H9 (cell line): ENCODE data around the gene MNS1. TPM values are rescaled to one million over a fixed set of nuclear protein-coding genes. Genes with fewer than 3 reads are reported as not detected.

Experiments used
- DNase-seq: peaks from one replicate; pipeline ENCODE4 v3.0.0-alpha.2; 2017
- H2AFZ ChIP-seq: one replicate; pipeline ENCODE4 v1.6.1; 2013; ENCODE audit warnings: mild to moderate bottlenecking, low read length, control low read depth, moderate library complexity
- H2AK5ac ChIP-seq: 2 replicates; pipeline ENCODE4 v1.6.1; 2013; ENCODE audit warnings: low read length, control low read depth, mixed read lengths; ENCODE audit not compliant: insufficient read length
- H2BK120ac ChIP-seq: one replicate; pipeline ENCODE4 v1.6.1; 2013; ENCODE audit warnings: low read depth, mild to moderate bottlenecking, low read length, control low read depth, inconsistent platforms; ENCODE audit not compliant: poor library complexity, severe bottlenecking
- H2BK12ac ChIP-seq: 2 replicates; pipeline ENCODE4 v1.6.1; 2013; ENCODE audit warnings: low read length, control low read depth, mixed read lengths, low read depth; ENCODE audit not compliant: insufficient read length
- H2BK15ac ChIP-seq: 2 replicates; pipeline ENCODE4 v1.6.1; 2013; ENCODE audit warnings: low read depth, low read length, control low read depth
- H2BK20ac ChIP-seq: one replicate; pipeline ENCODE4 v1.6.1; 2013; ENCODE audit warnings: low read depth, mild to moderate bottlenecking, low read length, control low read depth, inconsistent platforms; ENCODE audit not compliant: poor library complexity, severe bottlenecking
- H2BK5ac ChIP-seq: 2 replicates; pipeline ENCODE4 v1.6.1; 2013; ENCODE audit warnings: low read length, control low read depth, mixed read lengths; ENCODE audit not compliant: insufficient read length
- H3K14ac ChIP-seq: 2 replicates; pipeline ENCODE4 v1.6.1; 2013; ENCODE audit warnings: low read length, control low read depth; ENCODE audit not compliant: insufficient read depth
- H3K18ac ChIP-seq: 2 replicates; pipeline ENCODE4 v1.6.1; 2013; ENCODE audit warnings: low read depth, mild to moderate bottlenecking, mixed read lengths, low read length, control low read depth; ENCODE audit not compliant: insufficient read length
- H3K23ac ChIP-seq: 2 replicates; pipeline ENCODE4 v1.6.1; 2013; ENCODE audit warnings: low read length, control low read depth, mixed read lengths, low read depth; ENCODE audit not compliant: insufficient read length
- H3K23me2 ChIP-seq: 2 replicates; pipeline ENCODE4 v1.6.1; 2013; ENCODE audit warnings: low read depth, mild to moderate bottlenecking, mixed read lengths, low read length, control low read depth; ENCODE audit not compliant: insufficient read length, poor library complexity, severe bottlenecking
- H3K27ac ChIP-seq: 2 replicates; pipeline ENCODE4 v1.5.1; 2013; ENCODE audit warnings: low read length, control low read depth, mixed read lengths, low read depth; ENCODE audit not compliant: insufficient read length
- H3K27me3 ChIP-seq: 2 replicates; pipeline ENCODE4 v1.6.1; 2013; ENCODE audit warnings: low read length, control low read depth, inconsistent platforms; ENCODE audit not compliant: insufficient read depth
- H3K4ac ChIP-seq: 2 replicates; pipeline ENCODE4 v1.6.1; 2013; ENCODE audit warnings: low read depth, mild to moderate bottlenecking, control low read depth, inconsistent platforms, low read length, moderate library complexity
- H3K4me1 ChIP-seq: 2 replicates; pipeline ENCODE4 v1.6.1; 2013; ENCODE audit warnings: low read length, control low read depth, inconsistent platforms; ENCODE audit not compliant: insufficient read depth
- H3K4me2 ChIP-seq: 2 replicates; pipeline ENCODE4 v1.6.1; 2013; ENCODE audit warnings: low read length, control low read depth, mixed read lengths; ENCODE audit not compliant: insufficient read length, insufficient read depth
- H3K56ac ChIP-seq: 2 replicates; pipeline ENCODE4 v1.6.1; 2013; ENCODE audit warnings: low read depth, mild to moderate bottlenecking, mixed read lengths, low read length, control low read depth; ENCODE audit not compliant: insufficient read length
- H3K79me1 ChIP-seq: 2 replicates; pipeline ENCODE4 v1.6.1; 2013; ENCODE audit warnings: low read depth, mild to moderate bottlenecking, moderate library complexity, low read length, control low read depth, inconsistent platforms; ENCODE audit not compliant: insufficient read depth, poor library complexity, severe bottlenecking
- H3K79me2 ChIP-seq: 2 replicates; pipeline ENCODE4 v1.6.1; 2013; ENCODE audit warnings: low read length, control low read depth, inconsistent platforms; ENCODE audit not compliant: insufficient read depth
- H3K9ac ChIP-seq: 2 replicates; pipeline ENCODE4 v1.6.1; 2013; ENCODE audit warnings: low read length, control low read depth, mixed read lengths; ENCODE audit not compliant: insufficient read length; ENCODE audit errors: extremely low read depth
- H3K9me3 ChIP-seq: one replicate; pipeline ENCODE4 v1.6.1; 2013; ENCODE audit warnings: low read depth, low read length, inconsistent platforms; ENCODE audit not compliant: control insufficient read depth
- H3T11ph ChIP-seq: one replicate; pipeline ENCODE4 v1.6.1; 2013; ENCODE audit warnings: mild to moderate bottlenecking, low read length, control low read depth, inconsistent platforms
- H4K20me1 ChIP-seq: one replicate; pipeline ENCODE4 v1.6.1; 2013; ENCODE audit not compliant: control insufficient read depth, insufficient read length, insufficient read depth
- H4K5ac ChIP-seq: 2 replicates; pipeline ENCODE4 v1.6.1; 2013; ENCODE audit warnings: low read depth, mild to moderate bottlenecking, mixed read lengths, low read length, control low read depth; ENCODE audit not compliant: insufficient read length
- H4K8ac ChIP-seq: replicated peaks from 2 replicates; pipeline ENCODE4 v1.6.1; 2013; ENCODE audit warnings: low read length, control low read depth, mixed read lengths, low read depth; ENCODE audit not compliant: insufficient read length
- H4K91ac ChIP-seq: 2 replicates; pipeline ENCODE4 v1.6.1; 2013; ENCODE audit warnings: low read depth, mild to moderate bottlenecking, moderate library complexity, mixed read lengths, low read length, control low read depth; ENCODE audit not compliant: insufficient read length
- H3K27ac Mint-ChIP-seq, 3 experiments: 2 replicates in 2 of 3; 3 replicates in 1 of 3; pipeline ENCODE4 v1.8.0; 2020 to 2021; ENCODE audit warnings: mixed read lengths in 3 of 3, mild to moderate bottlenecking in 1 of 3, moderate library complexity in 1 of 3
- H3K27me3 Mint-ChIP-seq: 2 replicates; pipeline ENCODE4 v1.8.0; 2021; ENCODE audit warnings: low read depth, mild to moderate bottlenecking, moderate library complexity, mixed read lengths
- H3K36me3 Mint-ChIP-seq, 3 experiments: 2 replicates in 2 of 3; 3 replicates in 1 of 3; pipeline ENCODE4 v1.8.0; 2020 to 2021; ENCODE audit warnings: low read depth in 3 of 3, mixed read lengths in 3 of 3; ENCODE audit not compliant: insufficient read depth in 1 of 3
- H3K4me1 Mint-ChIP-seq, 2 experiments: 2 replicates each; pipeline ENCODE4 v1.8.0; 2020; ENCODE audit warnings: mixed read lengths in 2 of 2
- H3K4me3 Mint-ChIP-seq, 2 experiments: 2 replicates in 1 of 2; 3 replicates in 1 of 2; pipeline ENCODE4 v1.8.0; 2020 to 2021; ENCODE audit warnings: mild to moderate bottlenecking in 2 of 2, mixed read lengths in 2 of 2, moderate library complexity in 1 of 2
- H3K9me3 Mint-ChIP-seq, 2 experiments: 2 replicates in 1 of 2; 3 replicates in 1 of 2; pipeline ENCODE4 v1.8.0; 2020; ENCODE audit warnings: mild to moderate bottlenecking in 2 of 2, mixed read lengths in 2 of 2, moderate library complexity in 1 of 2
- CTCF ChIP-seq: fragments of 200-600 bp; sonication (generic); conservative IDR thresholded peaks from 3 replicates; pipeline ENCODE4 v1.8.0; 2021; ENCODE audit warnings: antibody characterized with exemption, mild to moderate bottlenecking
- WGBS: extraction: QIAGEN DNeasy Blood & Tissue Kit; methylation state at CpG from one replicate; pipeline ENCODE4 v1.1.7; 2013; ENCODE audit warnings: missing lambda C conversion rate, low lambda C conversion rate, mixed read lengths; ENCODE audit not compliant: insufficient read length; ENCODE audit errors: extremely low coverage; 5-methylcytosine and 5-hydroxymethylcytosine counted together
- total RNA-seq: library from RNA; stranded (reverse); gene quantifications from 2 replicates; pipeline ENCODE4 v1.2.1, GENCODE V29; 2021

Gene MNS1
- total RNA-seq, 1 experiment from 2014 or later = 4.2 TPM

GRCh38 chr15:56385908-56386307 lies 79.0 kb downstream of the MNS1 start:
- no peaks in the 10 kb centered on the region for H3K27me3 ChIP-seq
- H2BK5ac ChIP-seq = no peak overlapping the region
- H3K4me1 ChIP-seq = no peaks in the 10 kb centered on the region
- H3K79me1 ChIP-seq = no peaks in the 10 kb centered on the region
- no peak overlapping the region for H3K9ac ChIP-seq
- H3K4me2 ChIP-seq = no peak overlapping the region
- H3K4me1 Mint-ChIP-seq = no peaks in the 10 kb centered on the region
- no peak overlapping the region for H3T11ph ChIP-seq
- H2BK120ac ChIP-seq = no peak overlapping the region
- H4K91ac ChIP-seq = no peak overlapping the region
- no peaks in the 10 kb centered on the region for H3K79me2 ChIP-seq
- no peak overlapping the region for H2BK12ac ChIP-seq
- H3K27me3 Mint-ChIP-seq = no peaks in the 10 kb centered on the region
- no peak overlapping the region for H3K18ac ChIP-seq
- H4K20me1 ChIP-seq = no peaks in the 10 kb centered on the region
- H3K4me3 Mint-ChIP-seq = no peak overlapping the region
- TF ChIP-seq CTCF = no peak
- H3K9me3 Mint-ChIP-seq = peaks cover 4 to 7% of the 10 kb centered on the region in 2 experiments; a peak in 4 of 5 replicates
- no peak overlapping the region for H3K27ac ChIP-seq
- no peak overlapping the region for H2BK20ac ChIP-seq
- WGBS = no CpG with 5 or more reads among the region's 3 CpGs
- no peak overlapping the region for H3K23ac ChIP-seq
- no peak overlapping the region for H4K8ac ChIP-seq
- H3K14ac ChIP-seq = no peak overlapping the region
- H3K23me2 ChIP-seq = no peaks in the 10 kb centered on the region
- no peak overlapping the region for H3K56ac ChIP-seq
- DNase-seq = no peak
- no peak overlapping the region for H2AFZ ChIP-seq
- H3K36me3 Mint-ChIP-seq = peaks cover 7 to 13% (median 8%) of the 10 kb centered on the region in 3 experiments; a peak in 6 of 7 replicates
- H4K5ac ChIP-seq = no peak overlapping the region
- H3K9me3 ChIP-seq = no peaks in the 10 kb centered on the region
- no peak overlapping the region for H2BK15ac ChIP-seq
- H3K27ac Mint-ChIP-seq = no peak overlapping the region
- H2AK5ac ChIP-seq = no peak overlapping the region
- no peak overlapping the region for H3K4ac ChIP-seq
